Skeletal muscle tissue (tissue), 4 donors: Measurements from ENCODE around the gene GDPD3. TPM values are rescaled to one million over a fixed set of nuclear protein-coding genes. Genes with fewer than 3 reads are reported as not detected.

Experiments used
- H3K27ac ChIP-seq: one replicate; pipeline ENCODE4 v1.7.0; 2013; ENCODE audit warnings: mild to moderate bottlenecking, low read depth, low read length, inconsistent platforms
- H3K27me3 ChIP-seq, 3 donors: one replicate each; pipeline ENCODE4 v1.7.0; 2013; ENCODE audit warnings: low read length in 3 of 3; ENCODE audit not compliant: control insufficient read depth in 3 of 3, insufficient read depth in 3 of 3
- H3K36me3 ChIP-seq, 3 donors: one replicate each; pipeline ENCODE4 v1.7.0; 2013; ENCODE audit warnings: low read length in 3 of 3; ENCODE audit not compliant: control insufficient read depth in 3 of 3, insufficient read depth in 3 of 3
- H3K4me1 ChIP-seq, 3 donors: one replicate each; pipeline ENCODE4 v1.7.0; 2013; ENCODE audit warnings: low read length in 3 of 3, mild to moderate bottlenecking in 3 of 3; ENCODE audit not compliant: control insufficient read depth in 3 of 3, insufficient read depth in 3 of 3
- H3K4me3 ChIP-seq, 3 donors: one replicate each; pipeline ENCODE4 v1.7.0; 2013; ENCODE audit warnings: low read length in 3 of 3
- H3K9ac ChIP-seq, 3 donors: one replicate each; pipeline ENCODE4 v1.7.0; 2013; ENCODE audit warnings: low read length in 3 of 3, mild to moderate bottlenecking in 3 of 3, moderate library complexity in 2 of 3, low read depth in 1 of 3
- H3K9me3 ChIP-seq, 3 donors: one replicate each; pipeline ENCODE4 v1.7.0; 2013; ENCODE audit warnings: low read length in 3 of 3; ENCODE audit not compliant: control insufficient read depth in 3 of 3
- total RNA-seq: library from RNA; depleted of rRNA; stranded (reverse); fragments of >200 nt; gene quantifications from one replicate; pipeline ENCODE4 v1.2.3, GENCODE V29; 2014
- donor health status: Osteomylitis.

Gene GDPD3
- total RNA-seq, 1 donor from 2014 or later, result 0.52 TPM

DNA sequence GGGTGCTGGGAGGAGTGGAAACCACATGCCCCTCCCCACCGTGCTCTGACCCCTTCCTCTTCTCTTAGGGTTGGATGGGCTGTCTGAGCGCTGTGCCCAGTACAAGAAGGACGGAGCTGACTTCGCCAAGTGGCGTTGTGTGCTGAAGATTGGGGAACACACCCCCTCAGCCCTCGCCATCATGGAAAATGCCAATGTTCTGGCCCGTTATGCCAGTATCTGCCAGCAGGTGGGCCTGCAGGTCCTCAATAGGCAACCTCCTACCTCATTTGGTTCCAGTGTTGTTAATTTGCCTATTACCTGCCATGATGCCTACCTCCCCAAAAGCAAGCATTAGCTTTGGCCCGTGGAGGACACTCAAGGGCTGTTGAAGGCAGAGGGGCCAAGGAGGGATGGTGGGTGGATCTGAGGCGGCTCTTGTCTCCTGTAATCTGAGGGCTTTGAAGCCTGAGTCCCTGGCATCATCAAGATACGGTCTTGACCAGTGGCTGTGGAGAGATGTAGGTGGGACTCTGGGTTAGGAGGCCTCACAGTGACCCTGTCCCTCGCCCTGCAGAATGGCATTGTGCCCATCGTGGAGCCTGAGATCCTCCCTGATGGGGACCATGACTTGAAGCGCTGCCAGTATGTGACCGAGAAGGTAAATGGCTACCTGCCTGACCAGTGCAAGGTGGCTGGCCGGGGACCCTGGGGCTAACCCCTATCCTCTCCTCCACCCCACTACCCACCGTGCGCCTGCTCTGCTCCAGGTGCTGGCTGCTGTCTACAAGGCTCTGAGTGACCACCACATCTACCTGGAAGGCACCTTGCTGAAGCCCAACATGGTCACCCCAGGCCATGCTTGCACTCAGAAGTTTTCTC lies 44.4 kb downstream of the GDPD3 start:
- Histone ChIP-seq H3K4me3 (peak overlapping the region; percentile 61 to 65 (median 65)), H3K4me1 (peaks cover 40 to 55% (median 46%) of the 10 kb centered on the region in 3 donors), H3K9me3 (no peaks in the 10 kb centered on the region), H3K9ac (peak overlapping the region; percentile 53 to 75 (median 57)), H3K36me3 (peaks cover 56 to 67% (median 64%) of the 10 kb centered on the region in 3 donors), H3K27me3 (no peaks in the 10 kb centered on the region), H3K27ac (peak overlapping the region; percentile 64)

DNA sequence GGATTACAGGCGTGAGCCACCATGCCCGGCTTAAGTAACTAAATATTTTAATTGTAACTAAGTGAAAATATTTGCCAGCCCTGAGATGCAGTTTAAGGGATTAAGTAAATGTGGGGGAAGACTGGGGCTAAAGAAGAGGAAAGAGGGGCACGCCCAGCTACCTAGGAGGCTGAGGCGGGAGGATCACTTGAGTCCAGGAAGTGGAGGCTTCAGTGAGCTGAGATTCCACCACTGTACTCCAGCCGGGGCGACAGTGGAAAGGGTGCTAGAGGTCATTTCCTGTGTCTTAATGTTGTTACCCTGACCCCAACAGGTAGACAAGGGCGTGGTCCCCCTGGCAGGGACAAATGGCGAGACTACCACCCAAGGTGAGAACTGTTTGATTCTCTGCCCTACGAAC lies 45.0 kb downstream of the GDPD3 start:
- Histone ChIP-seq H3K27me3 (no peaks in the 10 kb centered on the region), H3K4me1 (peaks cover 46 to 61% (median 52%) of the 10 kb centered on the region in 3 donors), H3K36me3 (peaks cover 56 to 67% (median 64%) of the 10 kb centered on the region in 3 donors), H3K27ac (peak overlapping the region; percentile 64), H3K9me3 (no peaks in the 10 kb centered on the region), H3K4me3 (peak overlapping the region; percentile 61 to 65 (median 65)), H3K9ac (peak overlapping the region in 2 of 3 donors; percentile 53 to 75)

DNA sequence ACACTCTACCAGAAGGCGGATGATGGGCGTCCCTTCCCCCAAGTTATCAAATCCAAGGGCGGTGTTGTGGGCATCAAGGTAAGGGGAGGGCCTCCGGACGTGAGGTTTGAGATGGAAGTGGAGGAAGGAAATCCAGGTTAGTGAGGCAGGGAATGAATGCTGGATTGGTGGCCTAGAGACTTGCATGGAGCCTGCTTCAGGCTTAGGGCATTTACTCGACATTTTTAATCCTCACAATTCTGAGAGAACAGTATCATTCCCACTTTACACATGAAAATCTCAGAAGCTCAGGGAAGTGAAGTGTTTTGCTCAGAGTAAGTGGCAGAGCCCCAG lies 45.8 kb downstream of the GDPD3 start:
- H3K4me1 ChIP-seq, result peaks cover 53 to 69% (median 59%) of the 10 kb centered on the region in 3 donors
- peak overlapping the region; percentile 95 to 99 (median 98) for H3K4me3 ChIP-seq
- peaks cover 56 to 67% (median 64%) of the 10 kb centered on the region in 3 donors for H3K36me3 ChIP-seq
- no peaks in the 10 kb centered on the region for H3K9me3 ChIP-seq
- peak overlapping the region; percentile 99 for H3K27ac ChIP-seq
- H3K27me3 ChIP-seq, result no peaks in the 10 kb centered on the region
- H3K9ac ChIP-seq, result peak overlapping the region; percentile 1 to 100 (median 98)

DNA sequence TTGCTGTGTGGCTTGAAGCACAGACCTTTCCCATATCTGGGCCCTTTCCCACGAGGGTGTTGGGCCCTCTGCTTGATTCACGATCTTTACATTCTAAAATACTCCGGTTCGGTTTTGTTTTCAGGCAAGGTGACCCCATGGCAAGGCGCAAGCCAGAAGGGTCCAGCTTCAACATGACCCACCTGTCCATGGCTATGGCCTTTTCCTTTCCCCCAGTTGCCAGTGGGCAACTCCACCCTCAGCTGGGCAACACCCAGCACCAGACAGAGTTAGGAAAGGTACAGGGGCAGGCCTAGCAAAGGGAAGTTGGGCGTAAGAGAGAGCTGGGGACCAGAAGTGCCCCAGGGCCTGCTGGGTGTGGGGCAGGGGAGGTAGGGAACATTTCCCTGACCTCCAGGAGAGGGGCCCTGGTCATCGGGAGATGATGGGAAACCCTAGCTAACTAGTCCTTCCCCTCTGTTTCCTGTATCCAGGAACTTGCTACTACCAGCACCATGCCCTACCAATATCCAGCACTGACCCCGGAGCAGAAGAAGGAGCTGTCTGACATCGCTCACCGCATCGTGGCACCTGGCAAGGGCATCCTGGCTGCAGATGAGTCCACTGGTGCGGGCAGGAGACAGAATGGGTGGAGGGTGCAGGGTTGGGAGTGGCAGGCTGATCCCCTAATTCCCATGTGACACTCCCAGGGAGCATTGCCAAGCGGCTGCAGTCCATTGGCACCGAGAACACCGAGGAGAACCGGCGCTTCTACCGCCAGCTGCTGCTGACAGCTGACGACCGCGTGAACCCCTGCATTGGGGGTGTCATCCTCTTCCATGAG lies 46.4 kb downstream of the GDPD3 start:
- Histone ChIP-seq H3K27me3 (no peaks in the 10 kb centered on the region), H3K27ac (peak overlapping the region; percentile 99), H3K9me3 (no peaks in the 10 kb centered on the region), H3K4me3 (peak overlapping the region; percentile 95 to 99 (median 98)), H3K9ac (peak overlapping the region; percentile 97 to 100 (median 98)), H3K36me3 (peaks cover 56 to 61% (median 60%) of the 10 kb centered on the region in 3 donors), H3K4me1 (peaks cover 54 to 74% (median 60%) of the 10 kb centered on the region in 3 donors)

DNA sequence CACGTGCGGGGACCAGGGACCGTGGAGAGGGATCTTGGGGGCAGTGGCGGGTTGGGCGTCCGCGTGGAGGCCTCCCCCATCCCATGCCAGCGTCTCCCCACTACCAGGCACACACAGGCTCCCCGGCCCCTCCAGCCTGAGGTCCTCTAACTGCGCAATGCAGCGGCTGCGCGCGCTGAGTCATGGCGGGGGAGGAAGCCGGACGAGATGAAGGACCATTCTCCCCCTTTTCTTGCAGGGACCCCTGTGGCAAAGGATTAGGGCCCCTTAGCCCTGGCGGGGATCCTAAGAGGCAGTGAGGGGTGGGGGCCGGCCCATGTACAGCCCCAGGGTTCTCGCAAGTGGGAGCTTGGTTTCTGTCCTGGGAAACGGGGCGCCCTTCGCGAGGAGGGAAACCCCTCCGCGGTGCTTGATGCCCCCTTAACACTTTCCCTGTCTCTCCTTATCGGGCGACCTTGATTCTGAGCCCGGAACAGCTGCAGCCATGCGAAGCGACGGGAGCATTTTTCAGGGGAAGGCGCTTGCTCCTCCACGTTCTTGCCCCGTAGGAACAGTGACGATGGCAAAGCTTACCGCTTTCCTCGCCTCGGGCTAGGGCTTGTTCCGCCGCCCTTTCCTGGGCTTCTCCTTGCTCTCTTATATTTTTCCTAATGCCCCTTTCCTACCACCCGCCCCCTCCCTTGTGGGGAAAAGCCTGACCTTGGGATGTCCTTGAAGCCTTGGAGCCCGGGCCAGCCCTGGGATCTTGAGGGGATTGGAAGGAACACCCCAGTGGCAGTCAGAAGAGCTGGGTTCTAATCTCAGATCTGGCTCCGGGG lies 47.2 kb downstream of the GDPD3 start:
- Histone ChIP-seq H3K4me3 (peak overlapping the region; percentile 95 to 99 (median 98)), H3K27ac (peak overlapping the region; percentile 99), H3K9me3 (no peaks in the 10 kb centered on the region), H3K27me3 (no peaks in the 10 kb centered on the region), H3K4me1 (peaks cover 58 to 76% (median 65%) of the 10 kb centered on the region in 3 donors), H3K9ac (peak overlapping the region; percentile 97 to 100 (median 98)), H3K36me3 (peaks cover 49 to 56% (median 53%) of the 10 kb centered on the region in 3 donors)

DNA sequence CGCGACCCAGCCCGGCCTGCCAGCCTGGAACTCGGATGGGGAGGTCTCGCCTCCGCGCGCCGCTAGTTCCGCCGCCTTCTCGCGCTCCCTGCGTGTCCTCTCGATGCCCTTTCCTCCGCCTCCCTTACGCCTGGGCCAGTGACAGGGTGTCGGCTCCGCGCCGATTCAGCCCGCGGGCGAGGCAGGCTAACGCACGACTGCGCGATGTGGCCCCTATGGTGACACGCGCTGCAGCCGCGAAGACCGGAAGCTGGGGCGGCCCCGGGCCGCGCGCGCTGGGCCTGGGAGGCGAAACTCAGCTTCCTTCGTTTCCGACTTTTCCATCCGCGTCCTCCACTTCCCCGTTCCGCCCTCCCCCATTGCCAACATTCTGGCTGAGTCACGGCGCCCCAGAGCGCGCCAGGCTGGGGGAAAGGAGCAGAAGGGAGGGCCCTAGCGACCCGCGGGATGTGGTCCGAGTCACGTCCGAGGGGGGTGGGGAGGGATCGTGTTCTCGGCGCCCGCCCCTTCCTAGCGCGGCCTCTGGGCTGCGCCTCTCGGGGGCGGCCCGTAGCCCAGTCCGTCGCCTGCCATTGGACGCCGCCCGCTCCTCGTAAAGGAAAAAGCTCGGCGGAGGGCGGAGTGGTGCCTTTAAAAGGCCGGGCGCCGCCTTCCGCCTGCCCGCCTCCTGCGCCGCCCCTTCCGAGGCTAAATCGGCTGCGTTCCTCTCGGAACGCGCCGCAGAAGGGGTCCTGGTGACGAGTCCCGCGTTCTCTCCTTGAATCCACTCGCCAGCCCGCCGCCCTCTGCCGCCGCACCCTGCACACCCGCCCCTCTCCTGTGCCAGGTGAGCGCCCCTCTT lies 48.0 kb downstream of the GDPD3 start, which contains the start of gene ALDOA:
TSS of gene ALDOA (plus strand) at position 659 of the 841 bp plus-strand sequence. CDS start 1,138 bp downstream, outside the sequence.
- Histone ChIP-seq H3K4me1 (peaks cover 63 to 77% (median 70%) of the 10 kb centered on the region in 3 donors), H3K4me3 (peak within 1 kb of the TSS; percentile 95 to 99 (median 98)), H3K27ac (peak within 1 kb of the TSS; percentile 99), H3K36me3 (peaks cover 41 to 48% (median 45%) of the 10 kb centered on the region in 3 donors), H3K27me3 (no peaks in the 10 kb centered on the region), H3K9ac (peak within 1 kb of the TSS; percentile 98 to 100 (median 98)), H3K9me3 (no peaks in the 10 kb centered on the region)

DNA sequence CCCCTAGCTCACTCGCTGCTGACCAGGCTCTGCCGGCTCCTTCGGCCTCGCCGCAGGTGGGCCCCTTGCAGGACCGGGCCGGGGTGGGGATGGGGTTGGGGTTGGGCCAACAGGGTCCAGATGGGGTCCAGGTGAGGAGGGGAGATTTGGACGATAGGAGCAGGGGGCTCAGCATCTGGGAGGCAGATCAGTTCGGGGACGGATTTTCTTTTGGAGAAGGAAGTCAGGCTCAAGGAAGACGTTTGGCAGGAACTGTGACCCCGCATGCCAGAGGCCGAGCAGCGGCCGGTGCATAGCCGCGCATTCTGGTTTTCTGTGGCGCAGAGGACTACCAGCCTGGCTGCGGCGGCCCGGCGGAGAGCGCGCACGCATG lies 48.6 kb downstream of the GDPD3 start:
- no peaks in the 10 kb centered on the region for H3K27me3 ChIP-seq
- H3K4me1 ChIP-seq, result peaks cover 61 to 77% (median 66%) of the 10 kb centered on the region in 3 donors
- peaks cover 35 to 42% (median 39%) of the 10 kb centered on the region in 3 donors for H3K36me3 ChIP-seq
- H3K27ac ChIP-seq, result peak overlapping the region; percentile 99
- H3K9ac ChIP-seq, result peak overlapping the region; percentile 95 to 100 (median 98)
- peak overlapping the region; percentile 91 to 99 (median 98) for H3K4me3 ChIP-seq
- no peaks in the 10 kb centered on the region for H3K9me3 ChIP-seq

DNA sequence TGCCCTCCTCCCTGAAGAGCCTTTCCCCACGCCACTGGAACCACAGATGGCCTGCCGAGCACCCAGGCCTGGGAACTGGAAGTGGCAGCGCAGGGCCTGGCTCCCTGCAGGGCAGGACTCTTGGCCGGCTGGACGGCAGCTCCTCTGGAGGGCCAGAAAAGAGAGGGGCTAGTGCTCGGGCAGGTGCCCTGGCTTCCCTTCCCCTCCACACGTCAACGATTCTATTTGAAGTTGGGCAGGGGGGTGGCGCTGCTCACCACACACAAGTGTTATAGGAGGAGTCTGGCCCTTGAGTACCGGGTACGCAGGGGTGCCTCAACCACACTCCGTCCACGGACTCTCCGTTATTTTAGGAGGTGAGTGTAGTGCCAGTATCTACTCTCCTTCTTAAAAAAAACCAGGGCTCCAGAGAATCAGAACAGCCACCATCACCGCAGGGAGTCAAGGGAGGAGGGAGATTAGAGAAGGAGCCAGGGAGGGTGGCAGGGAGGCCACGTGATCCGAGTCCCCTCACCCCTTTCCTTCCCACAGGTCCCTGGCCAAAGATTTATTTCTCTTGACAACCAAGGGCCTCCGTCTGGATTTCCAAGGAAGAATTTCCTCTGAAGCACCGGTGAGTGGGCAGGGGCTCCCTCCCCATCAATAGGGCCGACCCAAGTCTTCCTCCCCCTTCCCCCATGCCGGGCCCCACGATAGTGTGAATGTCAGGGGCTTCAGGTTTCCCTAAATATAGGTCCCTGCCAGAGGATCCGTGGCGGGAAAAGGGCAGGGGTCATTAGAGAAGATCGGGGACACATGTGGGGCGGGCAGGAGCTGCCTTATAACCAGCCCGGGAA lies 49.2 kb downstream of the GDPD3 start:
- H3K4me1 ChIP-seq, result peaks cover 58 to 74% (median 60%) of the 10 kb centered on the region in 3 donors
- H3K4me3 ChIP-seq, result peak overlapping the region; percentile 91 to 99 (median 98)
- H3K9ac ChIP-seq, result peak overlapping the region; percentile 95 to 100 (median 98)
- no peaks in the 10 kb centered on the region for H3K27me3 ChIP-seq
- H3K27ac ChIP-seq, result peak overlapping the region; percentile 99
- H3K36me3 ChIP-seq, result peaks cover 29 to 36% (median 33%) of the 10 kb centered on the region in 3 donors
- H3K9me3 ChIP-seq, result no peaks in the 10 kb centered on the region
